NCI-H510A treated with DMSO at 0.1 percent for 48 hours (cell line): Measurements from ENCODE around the gene NR1D2.
"Not testable (repeated sequence)": the region's sequence is repeated elsewhere in the genome, so short reads cannot be mapped to it uniquely, and the experiment has no call there.

Experiments used
- DNase-seq: peaks from one replicate; lab custom pipeline; 2025; lab: John Stamatoyannopoulos, UW

NR1D2 gene

DNA sequence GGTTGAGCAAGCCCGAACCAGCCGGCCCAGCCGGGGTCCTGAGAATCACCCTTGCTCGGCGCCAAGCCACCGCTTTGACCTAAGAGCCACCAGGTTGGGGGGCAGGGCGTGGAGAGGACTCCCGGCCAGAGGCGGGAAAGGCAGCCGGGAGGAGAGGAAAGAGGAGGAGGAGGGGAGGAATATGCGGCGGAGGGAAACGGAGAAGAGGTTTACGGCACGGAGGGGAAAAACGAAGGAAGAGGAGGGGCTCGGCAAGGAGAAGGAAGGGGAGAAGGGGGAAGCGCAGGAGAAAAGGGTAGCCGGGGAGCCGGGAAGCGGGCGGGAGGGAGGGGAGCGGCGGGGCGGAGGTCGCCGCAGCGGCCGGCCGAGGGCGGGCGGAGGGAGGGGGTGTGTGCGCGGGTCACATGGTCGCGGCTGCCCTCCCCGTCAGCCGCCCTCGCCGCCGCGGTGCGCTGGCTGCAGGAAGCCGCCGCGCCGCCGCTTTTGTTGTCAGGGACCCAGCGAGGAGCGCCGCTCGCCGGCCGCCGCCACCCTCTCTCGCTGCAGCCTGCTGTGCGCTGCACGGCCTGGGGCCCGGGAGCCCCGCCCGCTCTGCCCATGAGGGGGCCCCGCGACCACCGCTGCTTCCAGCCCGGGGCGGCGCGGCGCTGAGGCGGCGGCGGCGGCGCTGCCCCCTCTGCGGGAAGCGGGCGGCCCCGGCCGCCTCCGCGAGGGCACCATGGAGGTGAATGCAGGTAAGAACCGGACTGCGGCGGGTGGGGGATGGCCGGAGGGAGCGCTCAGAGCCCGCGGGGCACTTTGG lies at the start of gene NR1D2:
TSS of gene NR1D2 (plus strand) at position 426 of the 802 bp plus-strand sequence. CDS start at position 719, 293 bp downstream.
- DNase-seq: peak; percentile 28

DNA sequence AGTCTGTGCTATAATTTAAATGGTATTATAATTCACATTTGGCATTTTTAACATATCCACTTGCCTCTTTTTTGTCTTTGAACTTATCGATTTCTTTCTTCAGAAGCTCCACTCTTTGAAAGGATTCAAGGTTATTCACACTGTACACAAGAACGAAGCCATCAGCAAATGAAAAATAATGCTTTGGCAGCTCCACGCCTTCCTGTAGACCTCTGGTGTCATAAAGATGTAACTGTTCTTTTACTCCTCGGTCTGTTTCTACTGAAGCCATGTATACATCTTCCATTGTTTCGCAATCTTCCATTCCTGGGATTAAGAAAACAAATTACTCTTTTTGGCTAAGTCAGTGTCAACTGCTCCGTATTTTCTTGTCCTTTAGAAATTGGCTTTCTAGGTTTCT lies 44.3 kb upstream of the NR1D2 start:
- no peak for DNase-seq

DNA sequence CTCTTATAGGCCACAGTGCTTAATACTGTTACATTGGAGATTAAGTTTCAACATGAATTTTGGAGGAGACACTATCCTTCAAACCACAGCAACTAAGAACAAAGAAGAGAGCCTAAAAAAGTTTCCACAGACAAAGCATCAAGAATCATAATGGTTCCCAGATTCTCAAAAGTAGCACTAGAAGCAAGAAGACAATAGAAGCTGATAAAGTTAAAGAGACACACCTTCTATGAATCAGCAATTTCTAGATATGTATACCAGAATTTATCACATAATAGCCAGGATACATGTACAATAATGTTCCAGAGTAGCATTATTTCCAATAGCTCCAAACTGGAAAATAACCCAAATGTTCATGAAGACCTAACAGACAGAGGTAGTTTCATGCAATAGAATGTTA lies 40.5 kb upstream of the NR1D2 start:
- no peak for DNase-seq

DNA sequence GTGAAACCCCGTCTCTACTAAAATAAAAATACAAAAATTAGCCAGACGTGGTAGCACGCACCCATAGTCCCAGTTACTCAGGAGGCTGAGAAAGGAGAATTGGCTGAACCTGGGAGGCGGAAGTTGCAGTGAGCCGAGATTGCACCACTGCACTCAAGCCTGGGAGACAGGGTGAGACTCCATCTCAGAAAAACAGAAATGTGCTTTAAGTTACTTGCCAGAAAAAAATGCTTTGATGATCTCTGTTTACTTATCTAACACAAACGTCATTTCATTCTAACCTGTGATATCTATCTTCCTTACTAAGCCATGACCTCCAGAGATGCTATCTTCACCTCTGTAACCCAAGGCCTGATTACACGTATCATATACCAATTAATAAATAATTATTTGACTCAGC lies 35.7 kb upstream of the NR1D2 start:
- no peak for DNase-seq

DNA sequence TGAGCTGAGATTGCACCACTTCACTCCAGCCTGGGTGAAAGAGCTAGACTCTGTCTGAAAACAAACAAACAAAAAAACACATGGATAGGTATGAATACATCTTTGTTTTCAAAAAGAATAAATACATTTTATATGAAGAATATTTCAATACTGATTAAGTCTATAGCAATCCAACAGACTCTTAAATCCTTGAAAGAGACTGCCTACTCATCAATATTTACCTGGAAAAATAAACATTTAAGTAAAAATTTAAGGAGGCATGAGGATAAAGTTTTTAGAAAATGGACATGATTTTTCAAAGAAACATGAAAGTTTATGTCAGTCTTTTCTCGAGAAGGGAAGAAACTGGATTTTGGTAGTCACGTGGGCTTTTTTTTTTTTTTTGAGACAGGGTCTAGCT lies 33.7 kb upstream of the NR1D2 start:
- DNase-seq: no peak

DNA sequence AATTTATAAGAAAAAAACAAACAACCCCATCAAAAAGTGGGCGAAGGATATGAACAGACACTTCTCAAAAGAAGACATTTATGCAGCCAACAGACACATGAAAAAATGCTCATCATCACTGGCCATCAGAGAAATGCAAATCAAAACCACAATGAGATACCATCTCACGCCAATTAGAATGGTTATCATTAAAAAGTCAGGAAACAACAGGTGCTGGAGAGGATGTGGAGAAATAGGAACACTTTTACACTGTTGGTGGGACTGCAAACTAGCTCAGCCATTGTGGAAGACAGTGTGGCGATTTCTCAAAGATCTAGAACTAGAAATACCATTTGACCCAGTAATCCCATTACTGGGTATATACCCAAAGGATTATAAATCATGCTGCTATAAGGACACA lies 32.8 kb upstream of the NR1D2 start:
- not testable (repeated sequence) for DNase-seq

DNA sequence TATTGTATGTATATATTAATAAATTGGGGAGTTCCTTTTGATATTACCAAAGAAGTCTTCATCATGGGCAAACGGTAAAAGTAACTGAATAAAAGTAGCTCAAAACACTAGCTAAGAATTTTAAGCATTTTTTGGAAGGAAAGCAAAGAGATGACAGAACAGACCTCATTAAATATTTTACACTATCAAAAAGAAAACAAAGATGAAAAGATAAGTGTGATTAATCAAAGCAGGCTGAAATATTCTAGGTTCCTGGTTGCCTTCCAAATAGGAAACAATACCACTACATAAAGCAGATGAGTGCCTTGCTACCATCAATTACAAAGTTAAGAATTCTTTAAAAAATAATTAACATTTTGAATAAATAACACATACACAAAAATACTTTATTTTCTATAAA lies 31.9 kb upstream of the NR1D2 start:
- DNase-seq: no peak

DNA sequence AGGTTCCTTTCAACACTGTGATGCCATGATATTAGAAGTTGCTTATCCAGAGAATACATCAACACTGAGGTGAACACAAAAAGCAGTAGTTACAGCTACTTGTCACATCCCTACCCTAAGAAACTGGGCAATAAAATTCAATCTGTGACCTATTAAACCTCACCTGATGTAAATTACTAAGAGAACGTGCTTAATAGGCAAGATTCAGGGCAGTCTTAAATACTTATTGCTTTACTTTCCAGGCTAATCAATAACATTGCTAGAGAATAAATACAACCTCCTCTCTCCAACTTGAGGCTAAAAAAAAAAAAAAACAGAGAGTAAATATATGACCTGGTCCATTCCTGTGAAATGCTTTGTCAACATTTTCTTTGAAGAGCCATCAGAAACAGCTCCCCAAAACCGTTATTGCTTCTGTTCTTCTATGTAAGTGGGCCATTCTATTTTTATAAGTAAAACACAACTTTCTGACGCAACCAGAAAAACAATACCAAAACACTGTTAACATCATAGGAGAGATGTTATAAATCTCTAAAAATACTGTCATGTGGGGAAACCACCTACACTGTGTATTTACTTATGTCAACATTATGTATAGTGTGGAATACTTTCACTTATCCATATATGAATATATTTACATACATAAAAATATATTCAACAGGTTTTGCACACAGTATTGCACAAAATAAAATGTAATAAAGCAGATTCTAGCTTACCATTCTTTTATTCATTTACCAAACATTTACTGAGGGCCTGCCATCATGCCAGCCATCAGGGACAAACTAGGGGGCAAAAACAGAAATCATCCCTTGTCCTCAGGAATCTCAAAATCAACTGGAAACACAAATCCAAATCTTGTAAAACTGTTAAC lies 31.0 kb upstream of the NR1D2 start:
- DNase-seq: no peak

DNA sequence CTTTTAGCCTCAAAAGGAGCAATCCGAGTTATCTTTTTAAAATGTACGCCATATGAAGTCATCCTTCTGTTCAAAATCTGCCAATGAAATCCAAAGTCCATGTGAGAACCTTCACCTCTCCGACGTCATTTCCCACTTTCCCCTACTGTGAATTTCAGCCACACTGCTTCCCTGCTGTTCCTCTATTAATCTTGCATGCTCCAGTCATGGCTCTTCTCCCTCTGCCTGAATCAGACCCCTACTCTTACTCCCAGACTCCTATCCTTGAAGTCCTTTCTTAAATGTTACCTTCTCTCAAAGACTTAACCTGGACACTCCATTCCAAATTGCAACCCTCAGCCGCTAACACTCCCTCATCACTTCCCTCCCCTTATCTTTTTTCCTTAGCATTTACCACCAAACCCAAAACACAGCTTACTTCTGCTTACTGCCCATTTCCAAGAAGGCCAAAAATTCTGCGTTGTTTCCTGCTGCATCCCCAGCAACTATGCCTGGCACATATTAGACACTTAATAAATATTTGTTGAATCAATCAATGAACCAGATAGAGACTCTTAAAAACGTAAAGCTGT lies 29.5 kb upstream of the NR1D2 start:
- DNase-seq: no peak

DNA sequence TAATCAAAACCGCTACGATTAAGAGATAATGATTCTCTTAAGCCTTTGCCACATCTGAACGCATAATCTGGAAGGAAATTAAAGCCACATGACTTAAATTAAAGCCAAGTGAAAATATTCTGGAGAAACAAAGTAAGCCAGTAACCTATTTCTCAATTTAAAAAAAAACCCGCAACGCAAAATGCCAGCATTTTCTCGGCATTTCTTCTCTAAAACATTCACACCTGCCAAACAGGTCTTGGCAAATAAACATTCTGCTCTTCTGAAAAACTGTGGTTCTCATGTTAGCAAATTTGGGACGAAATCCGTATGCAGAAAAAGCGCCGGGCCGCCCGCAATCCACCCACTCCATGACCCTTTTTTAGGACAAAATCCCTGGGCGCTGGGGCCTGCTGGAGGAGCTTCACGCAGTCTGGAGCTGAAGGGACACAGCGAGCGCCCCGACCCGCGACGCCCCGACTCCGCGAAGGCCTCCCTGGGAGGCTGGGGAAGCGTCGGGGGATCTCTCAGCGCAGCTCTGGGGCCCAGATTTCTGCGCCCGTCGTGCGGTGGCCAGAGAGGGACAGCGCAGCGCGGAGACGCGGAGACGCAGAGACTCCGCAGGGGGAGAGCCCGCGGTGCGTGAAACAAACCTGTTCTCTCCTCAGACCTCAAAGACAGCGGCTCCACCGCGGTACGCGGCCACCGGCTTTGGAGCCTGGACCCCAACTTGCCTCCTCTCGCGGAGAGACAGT lies 28.8 kb upstream of the NR1D2 start:
- DNase-seq: no peak

DNA sequence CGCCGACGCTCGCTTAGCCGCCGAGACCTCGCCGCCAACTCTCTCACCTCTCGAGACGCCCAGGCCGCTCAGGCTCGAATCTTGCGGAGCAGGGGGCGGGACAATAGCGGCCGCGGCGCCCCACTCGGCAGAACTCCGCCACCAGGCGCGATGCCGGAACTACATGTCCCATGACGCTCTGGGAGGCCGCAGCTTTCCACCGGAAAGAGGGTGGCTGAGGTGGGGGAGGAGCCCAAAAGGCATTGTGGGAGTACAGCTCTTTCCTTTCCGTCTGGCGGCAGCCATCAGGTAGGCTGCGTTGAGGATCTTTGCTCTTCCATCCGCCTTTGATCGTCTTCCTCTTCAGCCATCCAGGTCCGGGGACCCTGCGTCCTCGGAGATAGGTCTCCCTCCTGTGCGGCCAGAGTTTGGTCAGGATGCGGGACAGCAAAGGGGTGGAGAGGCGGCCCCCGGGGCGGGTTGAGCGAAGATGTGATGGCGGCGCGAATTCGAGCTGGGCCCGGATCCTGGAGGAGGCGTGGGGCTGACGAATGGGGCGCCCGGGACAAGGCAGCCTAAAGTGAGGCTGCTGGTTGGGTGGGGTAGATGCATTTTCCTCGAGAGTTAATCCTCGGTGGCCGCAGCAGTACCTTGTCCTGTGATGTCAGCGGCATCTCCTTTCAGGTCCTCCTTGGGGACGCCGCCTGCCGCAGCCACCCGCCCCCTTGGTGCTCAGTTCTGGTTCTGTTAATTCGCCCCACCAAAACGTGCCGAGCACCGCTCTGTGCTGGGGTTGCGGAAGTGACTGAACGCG lies 28.0 kb upstream of the NR1D2 start, which contains the start of the genes NKIRAS1 and RPL15:
TSS of gene NKIRAS1 (minus strand) at position 105 of the 793 bp plus-strand sequence. CDS start 6,086 bp downstream, outside the sequence.
TSS of gene RPL15 (plus strand) at position 247 of the 793 bp plus-strand sequence. CDS start 728 bp downstream, outside the sequence.
- peak; percentile 75 for DNase-seq

DNA sequence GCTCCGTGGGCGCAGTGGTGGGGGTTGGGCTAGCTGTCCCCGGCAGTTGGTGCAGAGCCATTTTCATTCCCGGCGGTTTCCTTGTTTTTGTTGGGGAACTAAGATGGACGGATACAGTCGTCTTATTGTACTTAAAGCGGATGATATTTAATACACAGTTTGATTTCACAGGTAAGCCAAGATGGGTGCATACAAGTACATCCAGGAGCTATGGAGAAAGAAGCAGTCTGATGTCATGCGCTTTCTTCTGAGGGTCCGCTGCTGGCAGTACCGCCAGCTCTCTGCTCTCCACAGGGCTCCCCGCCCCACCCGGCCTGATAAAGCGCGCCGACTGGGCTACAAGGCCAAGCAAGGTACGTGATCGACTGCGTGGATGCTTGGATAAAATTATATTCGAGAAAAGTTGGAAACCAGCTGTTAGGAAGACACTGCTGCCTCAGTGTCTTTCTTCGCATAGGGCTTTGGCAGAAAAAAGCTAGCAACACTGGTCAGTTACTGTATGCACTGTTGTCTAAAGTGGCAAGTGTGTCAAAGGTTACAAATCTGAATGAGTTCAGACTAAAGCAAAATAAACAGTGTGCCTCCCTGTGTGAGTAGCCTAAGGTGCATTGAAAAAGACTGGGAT lies 27.3 kb upstream of the NR1D2 start:
- DNase-seq: not testable (repeated sequence)

DNA sequence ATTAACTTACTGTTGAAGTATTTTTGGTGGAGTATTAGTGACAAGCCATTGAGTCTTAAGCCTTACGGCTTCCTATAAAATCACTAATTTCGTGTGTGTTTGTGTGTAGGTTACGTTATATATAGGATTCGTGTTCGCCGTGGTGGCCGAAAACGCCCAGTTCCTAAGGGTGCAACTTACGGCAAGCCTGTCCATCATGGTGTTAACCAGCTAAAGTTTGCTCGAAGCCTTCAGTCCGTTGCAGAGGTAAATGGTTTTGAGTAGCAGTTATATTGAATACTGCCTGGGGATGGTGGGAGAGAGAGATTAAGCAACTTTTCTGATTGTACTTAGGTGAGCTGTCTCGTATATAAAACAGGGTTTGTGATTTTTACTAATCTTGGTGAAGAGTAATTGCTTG lies 26.8 kb upstream of the NR1D2 start:
- DNase-seq: not testable (repeated sequence)

DNA sequence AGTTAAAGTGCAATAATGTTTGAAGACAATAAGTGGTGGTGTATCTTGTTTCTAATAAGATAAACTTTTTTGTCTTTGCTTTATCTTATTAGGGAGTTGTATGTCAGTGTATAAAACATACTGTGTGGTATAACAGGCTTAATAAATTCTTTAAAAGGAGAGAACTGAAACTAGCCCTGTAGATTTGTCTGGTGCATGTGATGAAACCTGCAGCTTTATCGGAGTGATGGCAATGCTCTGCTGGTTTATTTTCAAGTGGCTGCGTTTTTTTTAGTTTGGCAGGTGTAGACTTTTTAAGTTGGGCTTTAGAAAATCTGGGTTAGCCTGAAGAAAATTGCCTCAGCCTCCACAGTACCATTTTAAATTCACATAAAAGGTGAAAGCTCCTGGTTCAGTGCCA lies 25.5 kb upstream of the NR1D2 start:
- DNase-seq: no peak

DNA sequence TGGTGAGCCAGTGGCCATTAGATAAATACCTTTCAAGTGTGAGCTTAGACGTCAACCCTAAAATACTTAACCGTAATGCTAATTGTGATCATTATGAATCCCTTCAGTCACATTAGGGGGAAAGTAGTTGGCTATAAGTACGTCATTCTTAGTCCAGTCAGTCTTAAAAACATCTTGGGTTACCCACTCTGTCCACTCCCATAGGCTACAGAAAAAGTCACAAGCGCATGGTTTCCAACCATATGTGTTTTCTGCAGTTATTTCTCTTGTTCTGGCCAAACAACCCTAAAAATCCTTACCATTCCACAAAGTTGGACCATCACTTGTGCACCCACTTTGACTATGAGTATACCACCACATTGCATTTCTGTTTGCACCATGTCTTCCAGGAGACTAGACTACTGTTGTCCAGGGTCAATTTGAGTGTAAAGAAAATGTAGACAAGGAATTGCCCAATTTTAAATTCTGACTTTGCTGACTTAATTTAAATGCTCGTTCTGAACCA lies 24.9 kb upstream of the NR1D2 start:
- DNase-seq: no peak

DNA sequence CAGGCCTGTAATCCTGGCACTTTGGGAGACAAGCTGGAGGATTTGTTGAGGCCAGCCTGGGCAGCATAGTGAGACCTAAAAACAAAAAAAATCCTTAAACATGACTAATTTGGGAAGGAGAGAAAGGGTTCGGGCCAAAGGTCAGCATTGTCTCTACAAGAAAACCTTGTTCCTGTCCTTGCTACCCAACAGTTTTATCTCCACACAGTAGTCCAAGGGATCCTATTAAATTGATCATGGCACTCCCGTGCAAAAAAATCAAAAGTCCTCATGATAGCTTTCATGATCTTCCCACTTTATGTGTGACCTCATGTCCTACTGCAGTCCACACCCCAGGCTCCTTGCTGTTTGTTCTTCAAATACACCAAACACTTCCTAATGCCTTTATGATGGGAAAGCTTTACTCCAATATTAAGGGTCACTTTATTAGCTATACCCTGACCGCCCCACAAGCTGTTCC lies 24.0 kb upstream of the NR1D2 start:
- no peak for DNase-seq

DNA sequence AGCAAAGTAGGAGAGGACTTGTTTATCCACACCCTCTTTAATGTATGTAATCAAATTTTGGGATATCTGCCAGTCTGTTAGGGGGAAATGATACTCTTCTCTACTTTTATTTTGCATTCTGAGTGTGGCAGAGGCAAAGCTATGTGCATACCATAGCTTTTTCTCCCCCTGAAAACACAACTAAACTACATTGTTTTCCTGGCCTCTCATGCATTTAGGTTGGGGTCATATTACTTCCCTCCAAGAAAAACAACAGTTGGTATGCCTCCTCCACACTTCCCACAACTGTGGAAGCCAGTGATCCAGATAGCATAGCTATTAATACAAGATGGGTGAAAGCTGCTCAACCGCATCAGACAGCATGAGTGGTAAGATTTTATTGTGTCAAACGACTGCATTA lies 21.3 kb upstream of the NR1D2 start:
- DNase-seq: no peak

DNA sequence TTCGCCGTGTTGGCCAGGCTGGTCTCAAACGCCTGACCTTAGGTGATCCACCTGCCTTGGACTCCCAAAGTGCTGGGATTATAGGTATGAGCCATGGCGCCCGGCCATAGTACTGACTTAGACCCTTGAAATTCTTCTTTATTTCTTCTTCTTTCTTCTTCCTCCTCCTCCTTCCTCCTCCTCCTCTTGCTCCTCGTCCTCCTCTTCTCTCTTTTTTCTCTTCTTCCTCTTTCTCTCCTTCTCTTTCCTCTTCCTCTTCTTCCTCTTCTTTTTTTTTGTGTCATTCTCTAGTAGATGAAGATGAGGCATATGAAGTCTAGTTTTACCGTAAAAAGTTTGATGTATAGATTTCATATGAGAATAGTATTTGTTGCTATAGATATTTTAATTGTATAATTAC lies 18.8 kb upstream of the NR1D2 start:
- no peak for DNase-seq

DNA sequence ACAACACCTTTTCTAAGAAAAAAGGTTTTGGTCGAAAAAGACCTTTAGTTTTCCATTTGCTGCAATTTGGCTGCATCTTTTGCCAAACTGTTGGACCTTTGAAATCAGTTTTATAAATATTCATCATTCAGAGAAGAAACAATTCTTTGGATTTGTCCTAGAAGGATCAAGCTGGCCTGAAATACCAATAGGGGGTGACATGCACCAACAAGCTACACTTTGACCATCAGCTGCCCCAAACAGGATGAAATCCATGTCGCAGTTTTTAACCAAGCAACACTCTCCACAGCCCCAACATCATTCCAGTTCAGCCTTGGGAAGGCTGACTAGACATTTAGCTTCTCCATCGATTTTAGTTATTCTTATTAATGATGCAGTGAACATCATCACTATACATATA lies 18.4 kb upstream of the NR1D2 start:
- DNase-seq: no peak

DNA sequence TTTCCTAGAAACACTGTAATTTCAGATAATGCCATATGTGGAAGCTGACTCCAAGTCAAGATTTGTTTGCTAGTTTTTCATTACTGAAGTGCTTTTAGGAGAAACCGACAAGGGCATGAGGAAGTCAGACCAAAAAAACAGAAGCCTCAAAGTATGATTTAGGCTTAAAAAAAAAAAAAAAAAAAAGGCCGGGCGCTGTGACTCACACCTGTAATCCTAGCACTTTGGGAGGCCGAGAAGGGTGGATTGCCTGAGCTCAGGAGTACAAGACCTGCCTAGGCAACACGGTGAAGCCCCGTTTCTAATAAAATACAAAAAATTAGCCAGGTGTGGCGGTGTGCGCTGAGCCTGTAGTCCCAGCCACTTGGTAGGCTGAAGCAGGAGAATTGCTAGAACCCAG lies 16.6 kb upstream of the NR1D2 start:
- no peak for DNase-seq
